Rectal smooth muscle tissue (tissue), 1 donor: ENCODE data around the gene PADI1.

Experiments
- H3K27ac ChIP-seq: one replicate; pipeline ENCODE4 v1.7.0; 2013; ENCODE audit warnings: low read depth, low read length, inconsistent platforms
- H3K27me3 ChIP-seq: one replicate; pipeline ENCODE4 v1.7.0; 2013; ENCODE audit warnings: low read length; ENCODE audit not compliant: control insufficient read depth, insufficient read depth
- H3K36me3 ChIP-seq: one replicate; pipeline ENCODE4 v1.7.0; 2013; ENCODE audit warnings: low read length; ENCODE audit not compliant: control insufficient read depth, insufficient read depth
- H3K4me1 ChIP-seq: one replicate; pipeline ENCODE4 v1.7.0; 2013; ENCODE audit warnings: low read length; ENCODE audit not compliant: control insufficient read depth, insufficient read depth
- H3K4me3 ChIP-seq: one replicate; pipeline ENCODE4 v1.7.0; 2013; ENCODE audit warnings: low read length
- H3K9ac ChIP-seq: one replicate; pipeline ENCODE4 v1.7.0; 2013; ENCODE audit warnings: low read length

The PADI1 gene

DNA sequence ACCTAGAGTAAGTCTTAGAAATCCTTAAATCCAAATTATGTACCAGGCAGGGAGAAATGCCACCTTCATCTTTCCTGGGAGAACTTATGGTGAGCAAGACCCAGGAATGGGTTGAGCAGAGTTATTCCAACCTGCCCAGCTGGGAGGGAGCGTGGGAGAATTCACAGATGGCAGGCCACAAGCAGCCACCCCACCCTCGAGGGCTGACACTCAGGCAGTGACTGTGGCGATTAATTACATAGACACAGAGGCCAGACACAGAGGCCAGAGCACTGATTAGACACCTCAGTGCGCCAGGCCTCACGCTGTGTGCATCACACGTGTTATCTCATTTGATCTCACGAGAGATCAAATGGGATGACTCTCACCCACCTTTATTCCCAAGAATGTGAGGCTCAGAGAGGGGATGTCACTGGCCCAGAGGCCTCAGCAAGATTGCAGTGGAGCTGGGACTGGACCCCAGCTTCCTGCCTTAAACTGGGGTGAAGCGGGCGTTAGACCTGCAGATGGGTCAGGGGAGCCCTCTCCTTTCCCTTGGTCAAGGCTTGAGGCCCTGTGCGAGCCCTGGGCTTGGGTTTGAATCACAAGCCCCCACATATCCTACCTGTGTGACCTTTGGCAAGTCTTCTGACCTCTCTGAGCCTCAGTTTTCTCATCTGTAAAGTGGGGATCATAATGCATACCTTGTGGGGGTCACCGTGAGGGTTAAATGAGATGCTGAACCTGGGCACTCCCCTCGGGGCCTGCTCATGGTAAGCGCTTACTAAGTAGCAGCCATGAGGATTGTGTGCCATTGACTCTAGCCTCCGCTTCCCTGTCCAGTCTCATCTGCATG, 74.3 kb downstream of the PADI1 start:
- no peak overlapping the region for H3K4me3 ChIP-seq
- no peaks in the 10 kb centered on the region for H3K4me1 ChIP-seq
- H3K36me3 ChIP-seq = no peaks in the 10 kb centered on the region
- peaks cover 9% of the 10 kb centered on the region for H3K27me3 ChIP-seq
- no peak overlapping the region for H3K9ac ChIP-seq
- no peak overlapping the region for H3K27ac ChIP-seq

DNA sequence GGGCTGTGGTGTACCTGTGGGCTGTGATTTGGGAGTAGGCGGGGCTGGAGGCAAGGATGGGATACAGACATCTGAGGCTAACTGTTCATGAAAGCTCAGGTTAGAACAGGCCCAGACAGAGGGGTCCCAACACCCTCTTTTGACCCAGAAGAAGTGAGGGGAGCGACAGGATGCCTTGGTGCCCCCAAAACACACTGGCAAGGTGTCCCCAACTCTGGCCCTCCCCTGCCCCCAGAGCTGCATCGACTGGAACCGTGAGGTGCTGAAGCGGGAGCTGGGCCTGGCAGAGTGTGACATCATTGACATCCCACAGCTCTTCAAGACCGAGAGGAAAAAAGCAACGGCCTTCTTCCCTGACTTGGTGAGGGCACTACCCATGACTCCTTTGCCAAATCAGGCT, 75.5 kb downstream of the PADI1 start:
- Histone ChIP-seq H3K27ac (no peak overlapping the region), H3K9ac (no peak overlapping the region), H3K4me1 (no peaks in the 10 kb centered on the region), H3K36me3 (no peaks in the 10 kb centered on the region), H3K27me3 (peaks cover 4% of the 10 kb centered on the region), H3K4me3 (no peak overlapping the region)

GRCh38 chr1:17280894-17281293, 76.0 kb downstream of the PADI1 start:
- Histone ChIP-seq H3K27ac (no peak overlapping the region), H3K4me3 (no peak overlapping the region), H3K36me3 (no peaks in the 10 kb centered on the region), H3K4me1 (no peaks in the 10 kb centered on the region), H3K27me3 (peaks cover 4% of the 10 kb centered on the region), H3K9ac (no peak overlapping the region)

DNA sequence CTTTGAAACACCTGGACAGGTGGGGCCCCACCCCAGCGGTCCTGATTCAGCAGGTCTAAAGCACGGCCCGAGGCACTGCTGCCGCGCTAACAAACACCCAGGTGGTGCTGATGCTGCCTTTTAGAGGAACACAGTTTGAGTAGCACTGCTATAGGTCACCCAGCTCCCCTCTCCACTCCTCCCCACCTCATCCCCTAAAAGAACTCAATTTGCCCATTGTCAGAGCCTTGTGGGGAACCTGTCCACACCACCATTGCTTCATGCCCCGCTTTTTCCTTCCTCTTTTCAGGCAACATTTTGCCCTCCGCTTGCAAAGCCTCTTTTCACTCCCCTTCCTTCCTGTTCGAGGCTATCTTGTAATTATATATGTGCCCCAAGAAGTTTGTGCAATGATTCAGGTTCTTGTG, 76.8 kb downstream of the PADI1 start:
- Histone ChIP-seq H3K36me3 (no peaks in the 10 kb centered on the region), H3K4me1 (no peaks in the 10 kb centered on the region), H3K4me3 (no peak overlapping the region), H3K9ac (no peak overlapping the region), H3K27me3 (peaks cover 4% of the 10 kb centered on the region), H3K27ac (no peak overlapping the region)

DNA sequence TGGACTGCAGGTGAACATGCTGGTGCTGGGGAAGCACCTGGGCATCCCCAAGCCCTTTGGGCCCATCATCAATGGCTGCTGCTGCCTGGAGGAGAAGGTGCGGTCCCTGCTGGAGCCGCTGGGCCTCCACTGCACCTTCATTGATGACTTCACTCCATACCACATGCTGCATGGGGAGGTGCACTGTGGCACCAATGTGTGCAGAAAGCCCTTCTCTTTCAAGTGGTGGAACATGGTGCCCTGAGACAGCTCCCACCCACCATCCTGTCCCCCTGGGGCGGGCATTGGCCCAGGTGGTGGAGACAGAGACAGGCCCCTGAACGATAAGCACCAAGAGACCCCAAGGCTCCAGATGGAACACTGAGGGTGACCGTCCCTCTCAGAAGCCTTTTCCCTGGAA, 77.9 kb downstream of the PADI1 start:
- Histone ChIP-seq H3K4me3 (no peak overlapping the region), H3K27ac (no peak overlapping the region), H3K4me1 (no peaks in the 10 kb centered on the region), H3K36me3 (no peaks in the 10 kb centered on the region), H3K27me3 (peaks cover 4% of the 10 kb centered on the region), H3K9ac (no peak overlapping the region)

- Histone ChIP-seq H3K27me3 (peaks cover 8% of the 10 kb centered on the region), H3K27ac (no peak overlapping the region), H3K4me3 (no peak overlapping the region), H3K9ac (no peak overlapping the region), H3K4me1 (no peaks in the 10 kb centered on the region), H3K36me3 (no peaks in the 10 kb centered on the region)
Measured at GRCh38 chr1:17286646-17287045, 81.7 kb downstream of the PADI1 start.

GRCh38 chr1:17287130-17287776, 82.3 kb downstream of the PADI1 start:
- H3K27ac ChIP-seq = no peak overlapping the region
- no peak overlapping the region for H3K4me3 ChIP-seq
- H3K36me3 ChIP-seq = no peaks in the 10 kb centered on the region
- H3K27me3 ChIP-seq = peaks cover 8% of the 10 kb centered on the region
- H3K4me1 ChIP-seq = no peaks in the 10 kb centered on the region
- no peak overlapping the region for H3K9ac ChIP-seq

DNA sequence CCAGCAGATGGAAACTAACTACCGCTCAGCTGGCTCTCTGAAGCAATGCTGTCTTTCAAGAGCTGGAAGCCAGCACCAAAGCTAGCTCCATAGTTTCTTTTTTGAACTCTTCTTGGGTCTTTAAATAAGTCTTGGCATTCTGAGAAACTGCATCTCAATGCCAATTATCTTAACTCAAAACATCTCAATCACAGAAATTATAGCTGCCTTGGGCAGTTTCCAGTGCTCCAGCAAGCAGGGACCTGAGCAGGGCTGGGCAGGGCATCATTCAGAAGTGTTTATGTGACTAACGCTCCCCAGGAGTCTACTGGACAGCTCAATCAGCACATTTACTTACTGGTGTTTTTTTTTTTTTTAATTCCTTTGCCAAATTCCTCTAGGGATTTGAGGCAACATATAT, 84.8 kb downstream of the PADI1 start:
- Histone ChIP-seq H3K27ac (no peak overlapping the region), H3K36me3 (no peaks in the 10 kb centered on the region), H3K9ac (no peak overlapping the region), H3K4me3 (no peak overlapping the region), H3K4me1 (no peaks in the 10 kb centered on the region), H3K27me3 (peaks cover 4% of the 10 kb centered on the region)

DNA sequence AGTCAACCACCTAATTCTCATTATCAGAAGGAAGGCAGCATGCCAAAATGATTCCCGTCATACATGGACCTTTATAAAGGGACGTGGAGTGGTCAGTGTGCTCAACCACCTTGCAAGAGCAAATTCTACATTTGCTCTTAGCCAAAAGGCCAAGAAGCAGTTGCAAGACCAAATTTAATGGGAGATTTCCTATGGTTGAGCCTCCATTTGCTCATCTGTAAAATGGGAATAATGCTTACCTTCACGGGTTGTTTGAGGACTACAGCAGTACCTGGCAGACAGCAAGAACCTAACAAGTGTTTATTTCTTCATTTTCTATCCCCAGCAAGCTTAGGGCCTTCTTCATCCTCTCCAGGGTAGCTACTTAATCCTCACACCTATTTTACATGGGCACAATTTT, 85.6 kb downstream of the PADI1 start:
- Histone ChIP-seq H3K36me3 (no peaks in the 10 kb centered on the region), H3K4me3 (no peak overlapping the region), H3K9ac (no peak overlapping the region), H3K4me1 (no peaks in the 10 kb centered on the region), H3K27ac (no peak overlapping the region), H3K27me3 (peaks cover 4% of the 10 kb centered on the region)

GRCh38 chr1:17292299-17293160, 87.6 kb downstream of the PADI1 start:
- Histone ChIP-seq H3K9ac (no peak overlapping the region), H3K4me1 (no peaks in the 10 kb centered on the region), H3K27ac (no peak overlapping the region), H3K36me3 (no peaks in the 10 kb centered on the region), H3K27me3 (peaks cover 4% of the 10 kb centered on the region), H3K4me3 (no peak overlapping the region)

DNA sequence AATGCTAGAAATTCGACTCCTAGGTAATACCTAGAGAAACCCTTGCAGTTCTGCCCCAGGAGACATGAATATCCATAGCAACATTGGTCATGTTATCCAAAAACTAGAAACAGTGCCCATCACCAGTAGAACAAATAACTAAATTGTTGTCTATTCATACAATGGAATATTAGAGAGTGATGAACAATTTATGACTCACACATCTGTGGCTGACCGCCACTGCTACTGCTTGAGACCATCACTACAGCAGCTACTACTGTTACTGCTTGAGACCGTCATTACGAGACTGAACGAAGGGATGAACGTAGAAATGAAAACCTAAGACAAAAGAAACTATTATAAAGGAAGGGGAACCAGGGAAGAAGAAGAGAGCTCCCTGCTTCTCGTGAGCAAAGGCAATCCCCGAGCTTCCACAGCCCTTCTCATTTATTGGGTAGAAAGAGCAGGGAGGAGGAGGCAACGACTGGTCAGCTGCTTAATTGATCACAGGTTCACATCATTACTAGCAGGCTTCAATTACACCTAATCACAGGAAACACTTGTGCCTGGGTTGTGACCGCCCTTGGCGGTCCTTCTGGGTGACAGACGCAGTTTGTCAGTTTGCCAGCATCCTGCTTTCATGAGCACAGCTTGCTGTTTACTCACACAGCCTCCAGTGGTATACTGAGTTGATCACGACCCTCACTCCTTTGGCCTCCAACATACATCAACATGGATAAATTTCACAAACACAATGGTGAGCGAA, 88.9 kb downstream of the PADI1 start:
- Histone ChIP-seq H3K27ac (no peak overlapping the region), H3K27me3 (peaks cover 4% of the 10 kb centered on the region), H3K9ac (no peak overlapping the region), H3K4me1 (no peaks in the 10 kb centered on the region), H3K36me3 (no peaks in the 10 kb centered on the region), H3K4me3 (no peak overlapping the region)

- H3K27me3 ChIP-seq = peaks cover 4% of the 10 kb centered on the region
- no peak overlapping the region for H3K9ac ChIP-seq
- H3K27ac ChIP-seq = no peak overlapping the region
- no peaks in the 10 kb centered on the region for H3K36me3 ChIP-seq
- no peak overlapping the region for H3K4me3 ChIP-seq
- no peaks in the 10 kb centered on the region for H3K4me1 ChIP-seq
Measured at GRCh38 chr1:17295292-17295691, 90.4 kb downstream of the PADI1 start.
